ENCODE measurements around the gene DCXR. TPM values are rescaled to one million over a fixed set of nuclear protein-coding genes. Genes with fewer than 3 reads are reported as not detected.

DCXR gene
- total and polyA plus RNA-seq, 2 of the 13 experiments (the other 11 are each of a cell fraction or from before 2014, with no cell fraction given) = 287 to 311 TPM

DNA sequence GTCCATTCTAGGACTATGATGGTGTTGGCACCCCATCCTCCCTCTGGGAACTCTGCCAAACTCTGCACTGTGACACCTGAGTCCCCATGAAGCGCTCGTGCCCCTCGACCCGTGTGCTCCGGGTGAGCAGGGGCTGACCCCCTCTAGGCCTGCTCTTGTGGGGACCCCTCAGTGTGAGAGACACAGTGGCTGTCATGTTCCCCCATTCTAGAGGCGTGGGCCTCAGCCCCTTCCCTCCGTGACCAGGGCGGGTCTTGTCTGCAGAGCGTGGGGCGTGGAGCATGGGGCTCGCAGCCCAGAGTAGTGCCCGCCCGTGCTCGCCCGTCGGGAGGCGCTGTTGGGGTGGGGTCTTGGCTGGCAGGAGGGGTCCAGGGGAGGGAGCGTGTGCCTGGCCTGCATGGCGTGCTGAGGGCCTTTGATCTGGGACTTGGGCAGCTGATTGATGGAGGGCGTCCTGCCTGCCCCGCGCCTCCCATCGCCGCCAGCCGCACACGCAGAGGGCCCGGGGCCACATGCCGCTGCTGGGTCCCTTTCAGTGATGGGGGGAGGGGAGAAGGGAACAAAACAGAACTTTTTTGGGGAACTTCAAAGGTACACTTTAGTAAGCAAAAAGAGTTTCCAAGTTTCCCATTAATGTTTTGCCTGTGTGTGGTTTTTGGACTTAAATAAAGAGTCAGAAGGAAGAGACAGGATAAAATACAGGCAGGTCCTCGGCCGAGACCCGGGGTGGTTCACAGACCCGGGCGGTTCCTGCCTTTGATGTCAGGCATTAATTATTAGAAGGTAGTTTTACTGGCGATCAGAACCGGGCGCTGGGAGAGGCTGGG lies 37.3 kb downstream of the DCXR start (continued):
- TF ChIP-seq, protein P1, sequence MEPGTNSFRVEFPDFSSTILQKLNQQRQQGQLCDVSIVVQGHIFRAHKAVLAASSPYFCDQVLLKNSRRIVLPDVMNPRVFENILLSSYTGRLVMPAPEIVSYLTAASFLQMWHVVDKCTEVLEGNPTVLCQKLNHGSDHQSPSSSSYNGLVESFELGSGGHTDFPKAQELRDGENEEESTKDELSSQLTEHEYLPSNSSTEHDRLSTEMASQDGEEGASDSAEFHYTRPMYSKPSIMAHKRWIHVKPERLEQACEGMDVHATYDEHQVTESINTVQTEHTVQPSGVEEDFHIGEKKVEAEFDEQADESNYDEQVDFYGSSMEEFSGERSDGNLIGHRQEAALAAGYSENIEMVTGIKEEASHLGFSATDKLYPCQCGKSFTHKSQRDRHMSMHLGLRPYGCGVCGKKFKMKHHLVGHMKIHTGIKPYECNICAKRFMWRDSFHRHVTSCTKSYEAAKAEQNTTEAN (CRISPR knock-in tag; conservative IDR thresholded peaks at IDR 0.05) = no peak
- TF ChIP-seq POLR2AphosphoS5 (IDR thresholded peaks at IDR 0.05; ENCODE audit: low read depth, low read length) = peak; percentile 5
- TF ChIP-seq SMARCC2 (IDR thresholded peaks at IDR 0.05) = no peak
- TF ChIP-seq ZBTB1 (CRISPR knock-in tag; IDR thresholded peaks at IDR 0.05; ENCODE audit: borderline replicate concordance) = no peak
- TF ChIP-seq, protein P2, sequence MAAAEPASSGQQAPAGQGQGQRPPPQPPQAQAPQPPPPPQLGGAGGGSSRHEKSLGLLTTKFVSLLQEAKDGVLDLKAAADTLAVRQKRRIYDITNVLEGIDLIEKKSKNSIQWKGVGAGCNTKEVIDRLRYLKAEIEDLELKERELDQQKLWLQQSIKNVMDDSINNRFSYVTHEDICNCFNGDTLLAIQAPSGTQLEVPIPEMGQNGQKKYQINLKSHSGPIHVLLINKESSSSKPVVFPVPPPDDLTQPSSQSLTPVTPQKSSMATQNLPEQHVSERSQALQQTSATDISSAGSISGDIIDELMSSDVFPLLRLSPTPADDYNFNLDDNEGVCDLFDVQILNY (CRISPR knock-in tag; conservative IDR thresholded peaks at IDR 0.05) = no peak
- TF ChIP-seq TCF7L2 (IDR thresholded peaks at IDR 0.05; ENCODE audit: low read depth, low read length) = peak; percentile 98
- TF ChIP-seq KLF12 (CRISPR knock-in tag; IDR thresholded peaks at IDR 0.05; ENCODE audit: borderline replicate concordance) = no peak; the same call in none of the 2 replicates
- TF ChIP-seq RAD51 (IDR thresholded peaks at IDR 0.05; ENCODE audit: borderline replicate concordance) = no peak
- TF ChIP-seq, protein P3, sequence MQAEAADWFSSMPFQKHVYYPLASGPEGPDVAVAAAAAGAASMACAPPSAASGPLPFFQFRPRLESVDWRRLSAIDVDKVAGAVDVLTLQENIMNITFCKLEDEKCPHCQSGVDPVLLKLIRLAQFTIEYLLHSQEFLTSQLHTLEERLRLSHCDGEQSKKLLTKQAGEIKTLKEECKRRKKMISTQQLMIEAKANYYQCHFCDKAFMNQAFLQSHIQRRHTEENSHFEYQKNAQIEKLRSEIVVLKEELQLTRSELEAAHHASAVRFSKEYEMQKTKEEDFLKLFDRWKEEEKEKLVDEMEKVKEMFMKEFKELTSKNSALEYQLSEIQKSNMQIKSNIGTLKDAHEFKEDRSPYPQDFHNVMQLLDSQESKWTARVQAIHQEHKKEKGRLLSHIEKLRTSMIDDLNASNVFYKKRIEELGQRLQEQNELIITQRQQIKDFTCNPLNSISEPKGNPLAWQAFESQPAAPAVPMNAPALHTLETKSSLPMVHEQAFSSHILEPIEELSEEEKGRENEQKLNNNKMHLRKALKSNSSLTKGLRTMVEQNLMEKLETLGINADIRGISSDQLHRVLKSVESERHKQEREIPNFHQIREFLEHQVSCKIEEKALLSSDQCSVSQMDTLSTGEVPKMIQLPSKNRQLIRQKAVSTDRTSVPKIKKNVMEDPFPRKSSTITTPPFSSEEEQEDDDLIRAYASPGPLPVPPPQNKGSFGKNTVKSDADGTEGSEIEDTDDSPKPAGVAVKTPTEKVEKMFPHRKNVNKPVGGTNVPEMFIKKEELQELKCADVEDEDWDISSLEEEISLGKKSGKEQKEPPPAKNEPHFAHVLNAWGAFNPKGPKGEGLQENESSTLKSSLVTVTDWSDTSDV (CRISPR knock-in tag; IDR thresholded peaks at IDR 0.05) = peak; percentile 65
- no peak for TF ChIP-seq KLF15 (CRISPR knock-in tag; IDR thresholded peaks at IDR 0.05; ENCODE audit: borderline replicate concordance)
- TF ChIP-seq XRCC5 (optimal IDR thresholded peaks at IDR 0.05; ENCODE audit: low read length) = peak; percentile 92
- TF ChIP-seq ARNT (IDR thresholded peaks at IDR 0.05) = no peak
- TF ChIP-seq ZNF207 (IDR thresholded peaks at IDR 0.05; ENCODE audit: borderline replicate concordance) = no peak
- TF ChIP-seq, protein P4, sequence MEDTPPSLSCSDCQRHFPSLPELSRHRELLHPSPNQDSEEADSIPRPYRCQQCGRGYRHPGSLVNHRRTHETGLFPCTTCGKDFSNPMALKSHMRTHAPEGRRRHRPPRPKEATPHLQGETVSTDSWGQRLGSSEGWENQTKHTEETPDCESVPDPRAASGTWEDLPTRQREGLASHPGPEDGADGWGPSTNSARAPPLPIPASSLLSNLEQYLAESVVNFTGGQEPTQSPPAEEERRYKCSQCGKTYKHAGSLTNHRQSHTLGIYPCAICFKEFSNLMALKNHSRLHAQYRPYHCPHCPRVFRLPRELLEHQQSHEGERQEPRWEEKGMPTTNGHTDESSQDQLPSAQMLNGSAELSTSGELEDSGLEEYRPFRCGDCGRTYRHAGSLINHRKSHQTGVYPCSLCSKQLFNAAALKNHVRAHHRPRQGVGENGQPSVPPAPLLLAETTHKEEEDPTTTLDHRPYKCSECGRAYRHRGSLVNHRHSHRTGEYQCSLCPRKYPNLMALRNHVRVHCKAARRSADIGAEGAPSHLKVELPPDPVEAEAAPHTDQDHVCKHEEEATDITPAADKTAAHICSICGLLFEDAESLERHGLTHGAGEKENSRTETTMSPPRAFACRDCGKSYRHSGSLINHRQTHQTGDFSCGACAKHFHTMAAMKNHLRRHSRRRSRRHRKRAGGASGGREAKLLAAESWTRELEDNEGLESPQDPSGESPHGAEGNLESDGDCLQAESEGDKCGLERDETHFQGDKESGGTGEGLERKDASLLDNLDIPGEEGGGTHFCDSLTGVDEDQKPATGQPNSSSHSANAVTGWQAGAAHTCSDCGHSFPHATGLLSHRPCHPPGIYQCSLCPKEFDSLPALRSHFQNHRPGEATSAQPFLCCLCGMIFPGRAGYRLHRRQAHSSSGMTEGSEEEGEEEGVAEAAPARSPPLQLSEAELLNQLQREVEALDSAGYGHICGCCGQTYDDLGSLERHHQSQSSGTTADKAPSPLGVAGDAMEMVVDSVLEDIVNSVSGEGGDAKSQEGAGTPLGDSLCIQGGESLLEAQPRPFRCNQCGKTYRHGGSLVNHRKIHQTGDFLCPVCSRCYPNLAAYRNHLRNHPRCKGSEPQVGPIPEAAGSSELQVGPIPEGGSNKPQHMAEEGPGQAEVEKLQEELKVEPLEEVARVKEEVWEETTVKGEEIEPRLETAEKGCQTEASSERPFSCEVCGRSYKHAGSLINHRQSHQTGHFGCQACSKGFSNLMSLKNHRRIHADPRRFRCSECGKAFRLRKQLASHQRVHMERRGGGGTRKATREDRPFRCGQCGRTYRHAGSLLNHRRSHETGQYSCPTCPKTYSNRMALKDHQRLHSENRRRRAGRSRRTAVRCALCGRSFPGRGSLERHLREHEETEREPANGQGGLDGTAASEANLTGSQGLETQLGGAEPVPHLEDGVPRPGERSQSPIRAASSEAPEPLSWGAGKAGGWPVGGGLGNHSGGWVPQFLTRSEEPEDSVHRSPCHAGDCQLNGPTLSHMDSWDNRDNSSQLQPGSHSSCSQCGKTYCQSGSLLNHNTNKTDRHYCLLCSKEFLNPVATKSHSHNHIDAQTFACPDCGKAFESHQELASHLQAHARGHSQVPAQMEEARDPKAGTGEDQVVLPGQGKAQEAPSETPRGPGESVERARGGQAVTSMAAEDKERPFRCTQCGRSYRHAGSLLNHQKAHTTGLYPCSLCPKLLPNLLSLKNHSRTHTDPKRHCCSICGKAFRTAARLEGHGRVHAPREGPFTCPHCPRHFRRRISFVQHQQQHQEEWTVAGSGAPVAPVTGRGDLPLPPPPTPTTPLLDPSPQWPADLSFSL (CRISPR knock-in tag; IDR thresholded peaks at IDR 0.05) = no peak
- TF ChIP-seq GLI4 (CRISPR knock-in tag; IDR thresholded peaks at IDR 0.05; ENCODE audit: borderline replicate concordance) = no peak
- peak; percentile 38 for TF ChIP-seq PITX1 (CRISPR knock-in tag; IDR thresholded peaks at IDR 0.05)
- 0 out of 2 replicates have a peak, but pooled peaks have one; percentile 41 for TF ChIP-seq SP4 (CRISPR knock-in tag; IDR thresholded peaks at IDR 0.05)
- 0 out of 4 replicates have a peak, but pooled peaks of 1 of the 2 experiments have one; percentile 23 for TF ChIP-seq NR2F1 (CRISPR knock-in tag; IDR thresholded peaks at IDR 0.05)
